Measurements from ENCODE around the gene LRRC31.

LRRC31 gene

DNA sequence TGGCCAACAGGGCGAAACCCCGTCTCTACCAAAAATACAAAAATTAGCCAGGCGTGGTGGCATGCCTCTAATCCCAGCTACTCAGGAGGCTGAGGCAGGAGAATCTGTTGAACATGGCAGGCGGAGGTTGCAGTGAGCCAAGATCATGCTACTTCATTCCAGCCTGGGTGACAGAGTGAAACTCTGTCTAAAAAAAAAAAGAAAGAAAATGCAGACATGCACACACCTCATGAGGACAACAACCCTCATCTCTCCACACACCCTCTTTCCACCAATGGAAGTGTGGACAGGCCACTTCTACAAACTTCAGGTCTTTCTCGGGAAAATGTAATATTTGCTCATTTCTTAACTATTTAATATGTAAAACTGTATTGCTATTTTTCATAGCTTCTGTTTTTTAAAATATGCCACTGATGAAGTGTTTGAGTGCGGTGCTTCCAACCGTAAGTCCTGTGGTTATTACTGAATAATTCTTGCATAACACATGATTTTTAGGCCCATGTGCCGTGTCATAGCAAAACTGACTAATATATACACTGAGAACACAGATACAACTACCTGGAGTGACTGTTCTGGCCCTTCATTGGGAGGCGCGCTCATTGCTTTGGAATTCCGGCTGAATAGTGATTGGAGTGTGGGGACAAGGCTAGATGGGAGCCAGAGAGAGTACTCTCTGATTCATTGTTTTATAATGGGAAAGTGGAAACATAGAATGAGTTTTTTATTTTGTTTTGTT, 23.1 kb downstream of the LRRC31 start:
- no peak for TF ChIP-seq FOXP2 (optimal IDR thresholded peaks at IDR 0.05; ENCODE audit: borderline replicate concordance, extremely low read depth, extremely low read length, insufficient read depth)
- no peak for TF ChIP-seq TAF1 (IDR thresholded peaks at IDR 0.05; ENCODE audit: borderline replicate concordance, insufficient read depth, low read length)
- TF ChIP-seq SIN3A (IDR thresholded peaks at IDR 0.05; ENCODE audit: borderline replicate concordance, insufficient read depth, low read length), result no peak
- TF ChIP-seq, protein P1, sequence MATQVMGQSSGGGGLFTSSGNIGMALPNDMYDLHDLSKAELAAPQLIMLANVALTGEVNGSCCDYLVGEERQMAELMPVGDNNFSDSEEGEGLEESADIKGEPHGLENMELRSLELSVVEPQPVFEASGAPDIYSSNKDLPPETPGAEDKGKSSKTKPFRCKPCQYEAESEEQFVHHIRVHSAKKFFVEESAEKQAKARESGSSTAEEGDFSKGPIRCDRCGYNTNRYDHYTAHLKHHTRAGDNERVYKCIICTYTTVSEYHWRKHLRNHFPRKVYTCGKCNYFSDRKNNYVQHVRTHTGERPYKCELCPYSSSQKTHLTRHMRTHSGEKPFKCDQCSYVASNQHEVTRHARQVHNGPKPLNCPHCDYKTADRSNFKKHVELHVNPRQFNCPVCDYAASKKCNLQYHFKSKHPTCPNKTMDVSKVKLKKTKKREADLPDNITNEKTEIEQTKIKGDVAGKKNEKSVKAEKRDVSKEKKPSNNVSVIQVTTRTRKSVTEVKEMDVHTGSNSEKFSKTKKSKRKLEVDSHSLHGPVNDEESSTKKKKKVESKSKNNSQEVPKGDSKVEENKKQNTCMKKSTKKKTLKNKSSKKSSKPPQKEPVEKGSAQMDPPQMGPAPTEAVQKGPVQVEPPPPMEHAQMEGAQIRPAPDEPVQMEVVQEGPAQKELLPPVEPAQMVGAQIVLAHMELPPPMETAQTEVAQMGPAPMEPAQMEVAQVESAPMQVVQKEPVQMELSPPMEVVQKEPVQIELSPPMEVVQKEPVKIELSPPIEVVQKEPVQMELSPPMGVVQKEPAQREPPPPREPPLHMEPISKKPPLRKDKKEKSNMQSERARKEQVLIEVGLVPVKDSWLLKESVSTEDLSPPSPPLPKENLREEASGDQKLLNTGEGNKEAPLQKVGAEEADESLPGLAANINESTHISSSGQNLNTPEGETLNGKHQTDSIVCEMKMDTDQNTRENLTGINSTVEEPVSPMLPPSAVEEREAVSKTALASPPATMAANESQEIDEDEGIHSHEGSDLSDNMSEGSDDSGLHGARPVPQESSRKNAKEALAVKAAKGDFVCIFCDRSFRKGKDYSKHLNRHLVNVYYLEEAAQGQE (IDR thresholded peaks at IDR 0.05; ENCODE audit: insufficient read depth in 1 of 2, low read depth in 2 of 2, low read length in 2 of 2), result no peak
- TF ChIP-seq POLR2AphosphoS5 (IDR thresholded peaks at IDR 0.05; ENCODE audit: low read depth, low read length), result no peak

DNA sequence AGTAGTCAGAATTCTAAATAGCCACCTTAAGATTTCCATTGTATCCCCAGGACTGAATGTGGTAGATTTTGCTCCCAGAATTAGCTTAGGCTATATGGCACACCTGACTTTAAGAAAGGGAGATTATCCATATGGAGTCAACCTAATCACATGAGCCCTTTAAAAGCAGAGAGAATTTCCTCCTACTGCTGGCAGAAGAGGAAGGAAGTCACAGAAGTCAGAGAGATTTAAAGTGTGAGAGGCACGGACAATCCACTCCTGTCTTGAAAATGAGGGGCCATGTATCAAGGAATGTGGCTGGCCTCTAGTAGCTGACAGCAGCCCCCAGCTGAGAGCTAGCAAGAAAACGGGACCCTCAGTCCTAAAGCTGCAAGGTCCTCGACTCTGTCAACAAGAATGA, 26.8 kb downstream of the LRRC31 start:
- TF ChIP-seq TAF1 (IDR thresholded peaks at IDR 0.05; ENCODE audit: borderline replicate concordance, insufficient read depth, low read length) (no peak), SIN3A (IDR thresholded peaks at IDR 0.05; ENCODE audit: borderline replicate concordance, insufficient read depth, low read length) (no peak), FOXP2 (optimal IDR thresholded peaks at IDR 0.05; ENCODE audit: borderline replicate concordance, extremely low read depth, extremely low read length, insufficient read depth) (no peak), POLR2AphosphoS5 (IDR thresholded peaks at IDR 0.05; ENCODE audit: low read depth, low read length) (no peak)
- TF ChIP-seq, protein P1 (IDR thresholded peaks at IDR 0.05; ENCODE audit: insufficient read depth in 1 of 2, low read depth in 2 of 2, low read length in 2 of 2), result no peak

DNA sequence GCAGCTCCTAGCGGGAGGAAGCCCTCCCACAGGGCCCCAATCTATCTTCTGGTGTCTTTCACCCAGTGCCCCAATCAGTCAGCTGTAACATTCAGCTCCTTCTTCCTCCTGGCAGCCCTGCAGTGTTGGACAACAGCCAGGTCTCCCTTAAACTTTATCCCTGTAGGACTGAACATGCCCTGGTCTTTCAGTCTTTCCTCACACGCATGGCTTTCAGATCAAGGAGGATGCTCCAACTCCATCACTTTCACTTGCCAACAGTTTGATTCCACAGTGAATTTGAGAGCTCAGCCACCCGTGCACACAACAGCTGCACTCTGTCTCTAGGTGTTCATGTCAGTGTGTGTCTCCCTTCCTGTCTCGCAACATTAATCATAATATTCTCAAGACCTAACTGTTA, 28.6 kb downstream of the LRRC31 start:
- TF ChIP-seq, protein P1 (IDR thresholded peaks at IDR 0.05; ENCODE audit: insufficient read depth in 1 of 2, low read depth in 2 of 2, low read length in 2 of 2), result no peak
- TF ChIP-seq FOXP2 (optimal IDR thresholded peaks at IDR 0.05; ENCODE audit: borderline replicate concordance, extremely low read depth, extremely low read length, insufficient read depth) (no peak), SIN3A (IDR thresholded peaks at IDR 0.05; ENCODE audit: borderline replicate concordance, insufficient read depth, low read length) (no peak), POLR2AphosphoS5 (IDR thresholded peaks at IDR 0.05; ENCODE audit: low read depth, low read length) (no peak), TAF1 (IDR thresholded peaks at IDR 0.05; ENCODE audit: borderline replicate concordance, insufficient read depth, low read length) (no peak)

DNA sequence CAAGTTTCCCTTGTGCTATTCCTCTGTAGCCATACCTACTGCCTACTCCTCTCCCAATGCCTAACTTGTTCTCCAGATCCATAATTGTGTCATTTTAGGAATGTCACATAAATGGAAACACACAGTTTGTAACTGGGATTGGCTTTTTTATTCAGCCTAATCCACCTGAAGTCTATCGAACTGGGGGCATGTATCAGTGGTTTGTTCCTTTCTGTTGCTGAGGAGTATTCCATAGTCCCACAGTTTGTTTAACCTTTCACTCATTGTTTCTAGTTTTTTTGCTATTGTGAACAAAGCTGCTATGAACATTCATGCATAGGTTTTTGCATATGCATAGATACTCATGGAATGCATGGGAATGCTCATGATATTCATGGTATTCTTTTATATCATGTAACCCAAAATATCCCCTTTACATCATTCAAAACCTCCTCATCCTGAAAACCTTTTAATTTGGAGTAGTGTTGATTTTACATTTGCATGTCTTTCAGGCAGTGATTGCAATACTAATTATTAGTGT, 31.2 kb downstream of the LRRC31 start:
- no peak for TF ChIP-seq FOXP2 (optimal IDR thresholded peaks at IDR 0.05; ENCODE audit: borderline replicate concordance, extremely low read depth, extremely low read length, insufficient read depth)
- TF ChIP-seq, protein P1 (IDR thresholded peaks at IDR 0.05; ENCODE audit: insufficient read depth in 1 of 2, low read depth in 2 of 2, low read length in 2 of 2), result no peak
- no peak for TF ChIP-seq POLR2AphosphoS5 (IDR thresholded peaks at IDR 0.05; ENCODE audit: low read depth, low read length)
- no peak for TF ChIP-seq SIN3A (IDR thresholded peaks at IDR 0.05; ENCODE audit: borderline replicate concordance, insufficient read depth, low read length)
- no peak for TF ChIP-seq TAF1 (IDR thresholded peaks at IDR 0.05; ENCODE audit: borderline replicate concordance, insufficient read depth, low read length)

Measured in PFSK-1 (cell line).